DND-41 (cell line): ENCODE results near the gene PASK.

Source experiments
- ATAC-seq: fragments of 200-7000 bp; cut with Tn5 transposase; 3 replicates; pipeline ENCODE4 v1.9.1; 2021; ENCODE audit warnings: low read depth; ENCODE audit not compliant: insufficient read depth
- DNase-seq: peaks from one replicate; pipeline ENCODE4 v3.0.0-alpha.2; 2020
- H2AFZ ChIP-seq: 2 replicates; pipeline ENCODE4 v1.6.0; 2012; ENCODE audit warnings: low read depth, low read length
- H3K27ac ChIP-seq: 2 replicates; pipeline ENCODE4 v1.5.1; 2012; ENCODE audit warnings: low read length, inconsistent platforms
- H3K27me3 ChIP-seq: fragments of 200-600 bp; sonication (generic); 2 replicates; pipeline ENCODE4 v1.6.0; 2012; ENCODE audit warnings: low read length, mild to moderate bottlenecking, inconsistent platforms; ENCODE audit not compliant: insufficient read depth, poor library complexity
- H3K36me3 ChIP-seq: 2 replicates; pipeline ENCODE4 v1.5.1; 2012; ENCODE audit warnings: low read length, inconsistent platforms; ENCODE audit not compliant: insufficient read depth
- H3K4me1 ChIP-seq: 2 replicates; pipeline ENCODE4 v1.5.1; 2012; ENCODE audit warnings: mild to moderate bottlenecking, low read length; ENCODE audit not compliant: insufficient read depth
- H3K4me2 ChIP-seq: 2 replicates; pipeline ENCODE4 v1.6.0; 2012; ENCODE audit warnings: mild to moderate bottlenecking, moderate library complexity, low read length, inconsistent platforms; ENCODE audit not compliant: insufficient read depth
- H3K4me3 ChIP-seq, 2 experiments: fragments of 200-600 bp in 1 of 2; shearing (Covaris generic) in 1 of 2; 2 replicates each; pipeline ENCODE4 v1.5.1; 2012 to 2016; ENCODE audit warnings: inconsistent platforms in 2 of 2, low read length in 2 of 2, mild to moderate bottlenecking in 2 of 2, low read depth in 1 of 2, moderate library complexity in 1 of 2
- H3K79me2 ChIP-seq: 2 replicates; pipeline ENCODE4 v1.6.0; 2012; ENCODE audit warnings: low read length, inconsistent platforms; ENCODE audit not compliant: insufficient read depth
- H3K9ac ChIP-seq: 2 replicates; pipeline ENCODE4 v1.6.0; 2012; ENCODE audit warnings: low read depth, mild to moderate bottlenecking, inconsistent platforms, low read length, moderate library complexity
- H3K9me3 ChIP-seq: 2 replicates; pipeline ENCODE4 v1.5.1; 2012; ENCODE audit warnings: low read length, moderate library complexity, mild to moderate bottlenecking, inconsistent platforms; ENCODE audit not compliant: insufficient read depth, severe bottlenecking
- H4K20me1 ChIP-seq: 2 replicates; pipeline ENCODE4 v1.6.0; 2012; ENCODE audit warnings: low read length; ENCODE audit not compliant: insufficient read depth
- CTCF ChIP-seq: IDR thresholded peaks from 2 replicates; pipeline ENCODE4 v1.5.1; 2012; ENCODE audit warnings: borderline replicate concordance, low read length, moderate library complexity, mild to moderate bottlenecking; ENCODE audit not compliant: poor library complexity, severe bottlenecking; ENCODE audit errors: extremely low read depth
- EZH2 ChIP-seq: IDR thresholded peaks from 3 replicates; pipeline ENCODE4 v1.6.1; 2012; ENCODE audit warnings: borderline replicate concordance, low read depth, mild to moderate bottlenecking, moderate library complexity, low read length, inconsistent platforms; ENCODE audit not compliant: severe bottlenecking

PASK gene

GRCh38 chr2:241091734-241092445 is 57.4 kb downstream of the PASK start:
- Histone ChIP-seq H2AFZ (no peak overlapping the region), H3K27ac (no peak overlapping the region), H3K27me3 (no peaks in the 10 kb centered on the region), H3K9me3 (no peaks in the 10 kb centered on the region), H3K4me3 (no peak overlapping the region), H3K79me2 (peaks cover 8% of the 10 kb centered on the region), H3K4me1 (peaks cover 14% of the 10 kb centered on the region), H3K4me2 (no peak overlapping the region), H4K20me1 (peaks cover 19% of the 10 kb centered on the region), H3K36me3 (peaks cover 99% of the 10 kb centered on the region), H3K9ac (no peak overlapping the region)
- TF ChIP-seq EZH2 (no peak), CTCF (no peak)
- DNase-seq (no peak), ATAC-seq (no peak)

GRCh38 chr2:241091201-241091600 is 58.1 kb downstream of the PASK start:
- H3K79me2 ChIP-seq, result peaks cover 4% of the 10 kb centered on the region; the same call in 1 of the 2 replicates
- H3K4me2 ChIP-seq, result no peak overlapping the region
- H3K4me1 ChIP-seq, result peaks cover 9% of the 10 kb centered on the region
- TF ChIP-seq EZH2 (no peak), CTCF (no peak)
- H3K4me3 ChIP-seq, result no peak overlapping the region
- H2AFZ ChIP-seq, result no peak overlapping the region
- H3K9ac ChIP-seq, result no peak overlapping the region
- H3K36me3 ChIP-seq, result peaks cover 99% of the 10 kb centered on the region
- no peaks in the 10 kb centered on the region for H3K9me3 ChIP-seq
- DNase-seq, result no peak
- H3K27me3 ChIP-seq, result no peaks in the 10 kb centered on the region
- no peak overlapping the region for H3K27ac ChIP-seq
- peaks cover 19% of the 10 kb centered on the region for H4K20me1 ChIP-seq
- no peak for ATAC-seq

- Histone ChIP-seq H3K79me2 (no peaks in the 10 kb centered on the region), H3K4me1 (no peaks in the 10 kb centered on the region), H3K9ac (no peak overlapping the region), H2AFZ (no peak overlapping the region), H3K27ac (no peak overlapping the region), H4K20me1 (peaks cover 11% of the 10 kb centered on the region), H3K4me3 (no peak overlapping the region), H3K9me3 (no peaks in the 10 kb centered on the region), H3K36me3 (peaks cover 80% of the 10 kb centered on the region), H3K27me3 (no peaks in the 10 kb centered on the region), H3K4me2 (no peak overlapping the region)
- ATAC-seq, result no peak
- DNase-seq, result no peak
- no peak for TF ChIP-seq CTCF
- TF ChIP-seq EZH2, result no peak
Measured at GRCh38 chr2:241088791-241089732, 60.2 kb downstream of the PASK start.
